ENCODE data around the gene GAL3ST2.

GAL3ST2 gene

GRCh38 chr2:241852116-241852980, 75.7 kb downstream of the GAL3ST2 start:
- Histone ChIP-seq H3K4me3 (replicated peaks; ENCODE audit: low read depth, low read length) (no peak overlapping the region), H3K36me3 (ENCODE audit: control insufficient read depth, insufficient read depth, low read length) (no peaks in the 10 kb centered on the region), H3K27me3 (replicated peaks; ENCODE audit: control insufficient read depth, insufficient read depth, low read length) (no peaks in the 10 kb centered on the region)
- TF ChIP-seq, protein P1, sequence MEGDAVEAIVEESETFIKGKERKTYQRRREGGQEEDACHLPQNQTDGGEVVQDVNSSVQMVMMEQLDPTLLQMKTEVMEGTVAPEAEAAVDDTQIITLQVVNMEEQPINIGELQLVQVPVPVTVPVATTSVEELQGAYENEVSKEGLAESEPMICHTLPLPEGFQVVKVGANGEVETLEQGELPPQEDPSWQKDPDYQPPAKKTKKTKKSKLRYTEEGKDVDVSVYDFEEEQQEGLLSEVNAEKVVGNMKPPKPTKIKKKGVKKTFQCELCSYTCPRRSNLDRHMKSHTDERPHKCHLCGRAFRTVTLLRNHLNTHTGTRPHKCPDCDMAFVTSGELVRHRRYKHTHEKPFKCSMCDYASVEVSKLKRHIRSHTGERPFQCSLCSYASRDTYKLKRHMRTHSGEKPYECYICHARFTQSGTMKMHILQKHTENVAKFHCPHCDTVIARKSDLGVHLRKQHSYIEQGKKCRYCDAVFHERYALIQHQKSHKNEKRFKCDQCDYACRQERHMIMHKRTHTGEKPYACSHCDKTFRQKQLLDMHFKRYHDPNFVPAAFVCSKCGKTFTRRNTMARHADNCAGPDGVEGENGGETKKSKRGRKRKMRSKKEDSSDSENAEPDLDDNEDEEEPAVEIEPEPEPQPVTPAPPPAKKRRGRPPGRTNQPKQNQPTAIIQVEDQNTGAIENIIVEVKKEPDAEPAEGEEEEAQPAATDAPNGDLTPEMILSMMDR (IDR thresholded peaks at IDR 0.05; ENCODE audit: insufficient read depth, low read length, poor library complexity, severe bottlenecking): no peak
- no peak for DNase-seq (ENCODE audit: extremely low read depth, insufficient read length)

GRCh38 chr2:241852981-241853631, 76.5 kb downstream of the GAL3ST2 start:
- Histone ChIP-seq H3K4me3 (replicated peaks; ENCODE audit: low read depth, low read length) (no peak overlapping the region), H3K36me3 (ENCODE audit: control insufficient read depth, insufficient read depth, low read length) (no peaks in the 10 kb centered on the region), H3K27me3 (replicated peaks; ENCODE audit: control insufficient read depth, insufficient read depth, low read length) (no peaks in the 10 kb centered on the region)
- DNase-seq (ENCODE audit: extremely low read depth, insufficient read length): no peak
- TF ChIP-seq, protein P1 (IDR thresholded peaks at IDR 0.05; ENCODE audit: insufficient read depth, low read length, poor library complexity, severe bottlenecking): no peak
